Measurements from ENCODE around the gene AJAP1. TPM values are rescaled to one million over a fixed set of nuclear protein-coding genes. Genes with fewer than 3 reads are reported as not detected.

The AJAP1 gene
- total and polyA plus RNA-seq, 2 donors (not counting 1 experiment from before 2014, with no cell fraction given) = not detected

DNA sequence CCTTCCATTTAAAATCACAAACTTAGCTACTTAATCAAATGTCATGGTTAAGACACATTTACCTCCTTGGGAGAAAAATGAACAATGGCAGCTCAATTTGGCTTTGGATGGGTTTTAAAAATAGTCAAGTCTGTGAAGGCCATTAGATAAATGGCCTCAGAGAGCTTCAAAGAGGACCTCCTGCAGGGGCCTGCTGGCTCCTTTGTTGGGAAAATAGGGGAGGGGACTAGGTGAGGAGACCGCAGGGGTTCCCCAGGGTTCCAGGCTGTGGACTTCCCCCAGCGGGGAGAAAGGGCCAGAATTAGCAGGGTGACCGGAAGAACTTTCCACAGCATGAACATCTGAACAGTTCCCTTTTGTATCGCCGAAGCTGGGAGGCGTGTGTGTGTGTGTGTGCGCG lies 3.4 kb upstream of the AJAP1 start:
- H3K27ac ChIP-seq (ENCODE audit: low read length in 2 of 2) = no peak overlapping the region
- no peaks in the 10 kb centered on the region for H4K20me1 ChIP-seq (ENCODE audit: control insufficient read depth, insufficient read depth, low read length, poor library complexity, severe bottlenecking)
- no peak overlapping the region for H3K4me2 ChIP-seq (replicated peaks; ENCODE audit: low read depth, low read length, poor library complexity, severe bottlenecking)
- ChIA-PET POLR2A (no interaction called here), CTCF (no interaction called here)
- H3K9ac ChIP-seq (ENCODE audit: low read length) = no peak overlapping the region
- H3K9me3 Mint-ChIP-seq (ENCODE audit: insufficient read depth) = no peaks in the 10 kb centered on the region
- peaks cover 5% of the 10 kb centered on the region for H3K27me3 Mint-ChIP-seq
- H3K4me3 ChIP-seq (ENCODE audit: control extremely low read depth in 1 of 5, extremely low read depth in 1 of 5, insufficient read depth in 1 of 5, low read depth in 2 of 5, low read length in 4 of 5) = no peak overlapping the region
- H3K4me1 Mint-ChIP-seq = no peaks in the 10 kb centered on the region
- no peak overlapping the region for H3K4me3 Mint-ChIP-seq
- H3K27ac Mint-ChIP-seq = peak overlapping the region; percentile 39
- no peaks in the 10 kb centered on the region for H3K36me3 ChIP-seq (replicated peaks in 1 of 2; ENCODE audit: control extremely low read depth in 1 of 2, control insufficient read depth in 1 of 2, extremely low read depth in 1 of 2, insufficient read depth in 2 of 2, low read length in 1 of 2)
- TF ChIP-seq EZH2 (IDR thresholded peaks at IDR 0.05; ENCODE audit: borderline replicate concordance, insufficient read depth, low read depth, low read length, poor library complexity, severe bottlenecking) = no peak
- TF ChIP-seq, protein P1, sequence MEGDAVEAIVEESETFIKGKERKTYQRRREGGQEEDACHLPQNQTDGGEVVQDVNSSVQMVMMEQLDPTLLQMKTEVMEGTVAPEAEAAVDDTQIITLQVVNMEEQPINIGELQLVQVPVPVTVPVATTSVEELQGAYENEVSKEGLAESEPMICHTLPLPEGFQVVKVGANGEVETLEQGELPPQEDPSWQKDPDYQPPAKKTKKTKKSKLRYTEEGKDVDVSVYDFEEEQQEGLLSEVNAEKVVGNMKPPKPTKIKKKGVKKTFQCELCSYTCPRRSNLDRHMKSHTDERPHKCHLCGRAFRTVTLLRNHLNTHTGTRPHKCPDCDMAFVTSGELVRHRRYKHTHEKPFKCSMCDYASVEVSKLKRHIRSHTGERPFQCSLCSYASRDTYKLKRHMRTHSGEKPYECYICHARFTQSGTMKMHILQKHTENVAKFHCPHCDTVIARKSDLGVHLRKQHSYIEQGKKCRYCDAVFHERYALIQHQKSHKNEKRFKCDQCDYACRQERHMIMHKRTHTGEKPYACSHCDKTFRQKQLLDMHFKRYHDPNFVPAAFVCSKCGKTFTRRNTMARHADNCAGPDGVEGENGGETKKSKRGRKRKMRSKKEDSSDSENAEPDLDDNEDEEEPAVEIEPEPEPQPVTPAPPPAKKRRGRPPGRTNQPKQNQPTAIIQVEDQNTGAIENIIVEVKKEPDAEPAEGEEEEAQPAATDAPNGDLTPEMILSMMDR (IDR thresholded peaks at IDR 0.05) = no peak
- intact Hi-C loops (cut with micrococcal nuclease) = loop anchor here (10.0 kb wide), 1 partner anchor 174 kb away; no protein-coding TSS in a partner anchor
- DNase-seq (no peak), ATAC-seq (ENCODE audit: low read depth) (no peak)
- no peaks in the 10 kb centered on the region for H3K79me2 ChIP-seq (ENCODE audit: control insufficient read depth, insufficient read depth, low read length)
- no peak overlapping the region for H2AFZ ChIP-seq (ENCODE audit: insufficient read depth, low read depth, low read length, poor library complexity, severe bottlenecking)
- H3K4me1 ChIP-seq (ENCODE audit: control insufficient read depth in 2 of 2, insufficient read depth in 2 of 2, low read length in 2 of 2) = peaks cover 7 to 8% of the 10 kb centered on the region in 2 donors
- peaks cover 0 to 43% (median 7%) of the 10 kb centered on the region in 4 experiments for H3K27me3 ChIP-seq (replicated peaks in 1 of 4; ENCODE audit: control extremely low read depth in 1 of 4, control insufficient read depth in 3 of 4, insufficient read depth in 4 of 4, low read length in 3 of 4)
- H3K9me3 ChIP-seq (ENCODE audit: control extremely low read depth in 1 of 3, control insufficient read depth in 2 of 3, insufficient read depth in 1 of 3, low read length in 2 of 3) = peaks cover 0 to 15% (median 0%) of the 10 kb centered on the region in 3 donors
- WGBS (ENCODE audit: insufficient coverage) = 56% methylated on average over 2 of the region's 8 CpGs

DNA sequence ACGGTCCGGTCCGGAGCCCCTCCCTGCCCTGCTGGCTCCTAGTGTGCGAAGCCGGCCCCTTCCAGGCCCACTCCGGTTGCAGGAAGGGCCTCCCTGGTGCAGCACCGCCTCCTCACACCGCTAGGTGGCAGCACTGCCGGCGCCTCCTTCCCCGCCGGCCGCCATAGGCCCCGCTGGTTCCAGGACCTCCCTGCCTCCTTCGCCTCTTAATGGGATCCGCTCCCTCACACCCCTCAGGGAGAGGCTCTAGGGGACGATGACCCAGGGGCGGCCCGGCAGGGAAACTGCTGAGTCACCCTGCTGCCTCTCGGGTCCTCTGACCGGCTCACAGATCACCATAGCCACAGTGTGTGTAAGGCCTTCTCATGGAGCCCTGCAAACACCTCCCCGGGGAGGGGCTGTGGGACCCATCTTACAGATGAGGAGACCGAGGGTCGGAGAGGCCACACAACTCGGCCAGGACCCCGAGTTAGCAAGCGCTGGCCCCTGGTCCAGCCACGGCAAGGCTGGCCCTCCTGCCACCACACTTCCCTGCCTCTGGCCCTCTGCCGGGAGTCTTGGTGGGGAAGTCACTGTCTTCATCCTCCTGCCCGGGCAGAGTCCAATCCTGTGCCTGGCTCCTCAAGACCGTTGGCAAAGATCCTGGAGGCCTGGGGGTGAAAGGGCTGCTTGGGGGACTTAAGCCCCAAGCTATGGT lies 1.6 kb upstream of the AJAP1 start:
- Mint-ChIP-seq H3K4me3 (no peak overlapping the region), H3K27me3 (peaks cover 16% of the 10 kb centered on the region), H3K27ac (no peak overlapping the region), H3K9me3 (ENCODE audit: insufficient read depth) (no peaks in the 10 kb centered on the region), H3K4me1 (peaks cover 3% of the 10 kb centered on the region)
- Histone ChIP-seq H3K9me3 (ENCODE audit: control extremely low read depth in 1 of 3, control insufficient read depth in 2 of 3, insufficient read depth in 1 of 3, low read length in 2 of 3) (peaks cover 0 to 11% (median 0%) of the 10 kb centered on the region in 3 donors), H3K79me2 (ENCODE audit: control insufficient read depth, insufficient read depth, low read length) (no peaks in the 10 kb centered on the region), H3K27ac (ENCODE audit: low read length in 2 of 2) (no peak overlapping the region), H2AFZ (ENCODE audit: insufficient read depth, low read depth, low read length, poor library complexity, severe bottlenecking) (peak overlapping the region; percentile 58), H3K4me1 (ENCODE audit: control insufficient read depth in 2 of 2, insufficient read depth in 2 of 2, low read length in 2 of 2) (peaks cover 7 to 8% of the 10 kb centered on the region in 2 donors), H3K27me3 (replicated peaks in 1 of 4; ENCODE audit: control extremely low read depth in 1 of 4, control insufficient read depth in 3 of 4, insufficient read depth in 4 of 4, low read length in 3 of 4) (peaks cover 0 to 54% (median 16%) of the 10 kb centered on the region in 4 experiments), H3K36me3 (replicated peaks in 1 of 2; ENCODE audit: control extremely low read depth in 1 of 2, control insufficient read depth in 1 of 2, extremely low read depth in 1 of 2, insufficient read depth in 2 of 2, low read length in 1 of 2) (no peaks in the 10 kb centered on the region), H3K9ac (ENCODE audit: low read length) (peak overlapping the region; percentile 32), H4K20me1 (ENCODE audit: control insufficient read depth, insufficient read depth, low read length, poor library complexity, severe bottlenecking) (no peaks in the 10 kb centered on the region), H3K4me2 (replicated peaks; ENCODE audit: low read depth, low read length, poor library complexity, severe bottlenecking) (peak overlapping the region; percentile 63), H3K4me3 (ENCODE audit: control extremely low read depth in 1 of 5, extremely low read depth in 1 of 5, insufficient read depth in 1 of 5, low read depth in 2 of 5, low read length in 4 of 5) (no peak overlapping the region)
- WGBS (ENCODE audit: insufficient coverage) = 18% methylated on average over 29 of the region's 31 CpGs
- ATAC-seq (ENCODE audit: low read depth) (peak; percentile 71), DNase-seq (peak; percentile 65)
- TF ChIP-seq EZH2 (IDR thresholded peaks at IDR 0.05; ENCODE audit: borderline replicate concordance, insufficient read depth, low read depth, low read length, poor library complexity, severe bottlenecking) = no peak
- TF ChIP-seq, protein P1 (IDR thresholded peaks at IDR 0.05) = peak; percentile 99
- POLR2A ChIA-PET = no interaction called here
- intact Hi-C loops (cut with micrococcal nuclease) = loop anchor here (10.0 kb wide), 1 partner anchor 172 kb away; no protein-coding TSS in a partner anchor
- CTCF ChIA-PET = interaction anchor here (1.3 kb wide), 1 partner anchor 171 kb away, joined by 3 read pairs; no protein-coding TSS in a partner anchor

Measured in B cell (primary cell).